Skeletal muscle tissue (tissue), 4 donors: ENCODE results near the gene CAPZA1. TPM values are rescaled to one million over a fixed set of nuclear protein-coding genes. Genes with fewer than 3 reads are reported as not detected.
"Not testable (repeated sequence)": the region's sequence is repeated elsewhere in the genome, so short reads cannot be mapped to it uniquely, and the experiment has no call there.

Experiments
- H3K27ac ChIP-seq: one replicate; pipeline ENCODE4 v1.7.0; 2013; ENCODE audit warnings: mild to moderate bottlenecking, low read depth, low read length, inconsistent platforms
- H3K27me3 ChIP-seq, 3 donors: one replicate each; pipeline ENCODE4 v1.7.0; 2013; ENCODE audit warnings: low read length in 3 of 3; ENCODE audit not compliant: control insufficient read depth in 3 of 3, insufficient read depth in 3 of 3
- H3K36me3 ChIP-seq, 3 donors: one replicate each; pipeline ENCODE4 v1.7.0; 2013; ENCODE audit warnings: low read length in 3 of 3; ENCODE audit not compliant: control insufficient read depth in 3 of 3, insufficient read depth in 3 of 3
- H3K4me1 ChIP-seq, 3 donors: one replicate each; pipeline ENCODE4 v1.7.0; 2013; ENCODE audit warnings: low read length in 3 of 3, mild to moderate bottlenecking in 3 of 3; ENCODE audit not compliant: control insufficient read depth in 3 of 3, insufficient read depth in 3 of 3
- H3K4me3 ChIP-seq, 3 donors: one replicate each; pipeline ENCODE4 v1.7.0; 2013; ENCODE audit warnings: low read length in 3 of 3
- H3K9ac ChIP-seq, 3 donors: one replicate each; pipeline ENCODE4 v1.7.0; 2013; ENCODE audit warnings: low read length in 3 of 3, mild to moderate bottlenecking in 3 of 3, moderate library complexity in 2 of 3, low read depth in 1 of 3
- H3K9me3 ChIP-seq, 3 donors: one replicate each; pipeline ENCODE4 v1.7.0; 2013; ENCODE audit warnings: low read length in 3 of 3; ENCODE audit not compliant: control insufficient read depth in 3 of 3
- total RNA-seq: library from RNA; depleted of rRNA; stranded (reverse); fragments of >200 nt; gene quantifications from one replicate; pipeline ENCODE4 v1.2.3, GENCODE V29; 2014
- donor health status: Osteomylitis.

Gene CAPZA1
- total RNA-seq, 1 donor from 2014 or later, result 63.7 TPM

- Histone ChIP-seq H3K4me3 (no peak overlapping the region), H3K36me3 (peaks cover 19 to 44% (median 31%) of the 10 kb centered on the region in 3 donors)
Observed at GRCh38 chr1:112603012-112603411, 16.6 kb upstream of the CAPZA1 start.

GRCh38 chr1:112603541-112603940 is 16.1 kb upstream of the CAPZA1 start:
- Histone ChIP-seq H3K27me3 (no peaks in the 10 kb centered on the region), H3K4me1 (no peaks in the 10 kb centered on the region), H3K9me3 (no peaks in the 10 kb centered on the region), H3K27ac (no peak overlapping the region), H3K36me3 (peaks cover 20 to 48% (median 33%) of the 10 kb centered on the region in 3 donors), H3K9ac (no peak overlapping the region), H3K4me3 (no peak overlapping the region)

More at GRCh38 chr1:112603012-112603411, 16.6 kb upstream of the CAPZA1 start:
- H3K9me3 ChIP-seq, result no peaks in the 10 kb centered on the region
- H3K4me1 ChIP-seq, result no peaks in the 10 kb centered on the region
- no peak overlapping the region for H3K27ac ChIP-seq
- H3K27me3 ChIP-seq, result no peaks in the 10 kb centered on the region
- H3K9ac ChIP-seq, result no peak overlapping the region

- Histone ChIP-seq H3K36me3 (peaks cover 30 to 48% (median 43%) of the 10 kb centered on the region in 3 donors), H3K27ac (no peak overlapping the region), H3K4me1 (no peaks in the 10 kb centered on the region), H3K9ac (no peak overlapping the region), H3K27me3 (no peaks in the 10 kb centered on the region), H3K9me3 (no peaks in the 10 kb centered on the region), H3K4me3 (no peak overlapping the region)
Observed at GRCh38 chr1:112605633-112606327, 13.9 kb upstream of the CAPZA1 start.

GRCh38 chr1:112614460-112615065 is 5.1 kb upstream of the CAPZA1 start:
- Histone ChIP-seq H3K9ac (no peak overlapping the region), H3K36me3 (peaks cover 20 to 40% (median 31%) of the 10 kb centered on the region in 3 donors), H3K4me1 (peaks cover 5 to 10% (median 5%) of the 10 kb centered on the region in 3 donors), H3K27ac (no peak overlapping the region), H3K4me3 (no peak overlapping the region), H3K9me3 (no peaks in the 10 kb centered on the region), H3K27me3 (no peaks in the 10 kb centered on the region)

GRCh38 chr1:112618114-112618720 is 1.4 kb upstream of the CAPZA1 start:
- peaks cover 5 to 13% (median 7%) of the 10 kb centered on the region in 3 donors for H3K36me3 ChIP-seq
- H3K9me3 ChIP-seq, result no peaks in the 10 kb centered on the region
- peak overlapping the region; percentile 96 to 100 (median 100) for H3K9ac ChIP-seq
- H3K27me3 ChIP-seq, result no peaks in the 10 kb centered on the region
- H3K27ac ChIP-seq, result peak overlapping the region; percentile 98
- peaks cover 11 to 23% (median 20%) of the 10 kb centered on the region in 3 donors for H3K4me1 ChIP-seq
- peak overlapping the region; percentile 94 to 99 (median 99) for H3K4me3 ChIP-seq

- no peaks in the 10 kb centered on the region for H3K27me3 ChIP-seq
- peaks cover under 1 to 8% (median 5%) of the 10 kb centered on the region in 3 donors for H3K36me3 ChIP-seq
- H3K9ac ChIP-seq, result peak within 1 kb of the TSS; percentile 96 to 100 (median 100)
- H3K27ac ChIP-seq, result peak within 1 kb of the TSS; percentile 98
- peaks cover 11 to 23% (median 21%) of the 10 kb centered on the region in 3 donors for H3K4me1 ChIP-seq
- no peaks in the 10 kb centered on the region for H3K9me3 ChIP-seq
- H3K4me3 ChIP-seq, result peak within 1 kb of the TSS; percentile 94 to 99 (median 99)
Observed at GRCh38 chr1:112618721-112619517, 713 bp upstream of the CAPZA1 start, which contains the start of gene ST7L. ST7L (minus strand) TSS chr1:112619141; CDS start chr1:112619113, 28 bp downstream.

- Histone ChIP-seq H3K4me1 (peaks cover 11 to 29% (median 21%) of the 10 kb centered on the region in 3 donors), H3K36me3 (peaks cover 0 to 4% (median 2%) of the 10 kb centered on the region in 3 donors), H3K27me3 (no peaks in the 10 kb centered on the region), H3K9ac (peak overlapping the region; percentile 96 to 100 (median 100)), H3K27ac (peak overlapping the region; percentile 98), H3K9me3 (no peaks in the 10 kb centered on the region), H3K4me3 (peak overlapping the region; percentile 94 to 99 (median 99))
Observed at GRCh38 chr1:112620377-112620695, 704 bp downstream of the CAPZA1 start.

GRCh38 chr1:112624493-112624892 is 4.9 kb downstream of the CAPZA1 start:
- not testable (repeated sequence) for H3K27me3 ChIP-seq, H3K4me3 ChIP-seq, H3K27ac ChIP-seq, H3K9ac ChIP-seq, H3K36me3 ChIP-seq, H3K9me3 ChIP-seq
- peaks cover 17 to 38% (median 32%) of the 10 kb centered on the region in 3 donors for H3K4me1 ChIP-seq

GRCh38 chr1:112625696-112626095 is 6.1 kb downstream of the CAPZA1 start:
- peaks cover 14 to 36% (median 31%) of the 10 kb centered on the region in 3 donors for H3K4me1 ChIP-seq
- H3K4me3 ChIP-seq, result peak overlapping the region in 1 of 3 donors; percentile 7
- no peak overlapping the region for H3K27ac ChIP-seq
- H3K9ac ChIP-seq, result no peak overlapping the region
- peaks cover 2 to 4% (median 4%) of the 10 kb centered on the region in 3 donors for H3K36me3 ChIP-seq
- H3K9me3 ChIP-seq, result no peaks in the 10 kb centered on the region
- H3K27me3 ChIP-seq, result no peaks in the 10 kb centered on the region
